HEK293 (cell line): ENCODE results near the gene GMDS.
A peak's percentile ranks its signal among the peaks of the same experiment; 100 is the strongest.

ENCODE experiments used
- CTCF ChIA-PET: fragments of 350-600 bp; formaldehyde crosslinking; extraction: SDS; loops from one replicate; lab custom pipeline; 2021; ENCODE audit warnings: antibody characterized with exemption; lab: Yijun Ruan, JAX
- POLR2A ChIA-PET: fragments of 300-600 bp; formaldehyde crosslinking; extraction: SDS; loops from one replicate; lab custom pipeline; 2020; ENCODE audit warnings: antibody characterized with exemption, inconsistent platforms; lab: Yijun Ruan, JAX
- H3K27ac ChIP-seq: fragments of 200-500 bp; sonication (Bioruptor generic); 2 replicates; pipeline ENCODE4 v1.5.1; 2014; ENCODE audit warnings: low read depth, low read length, control low read depth, inconsistent platforms; ENCODE audit errors: extremely low read depth
- H3K36me3 ChIP-seq, 2 experiments: fragments of 200-500 bp in 1 of 2; sonication (Bioruptor generic) in 1 of 2; 1 replicate in 1 of 2; 2 replicates in 1 of 2; pipeline ENCODE4 v1.5.1; 2014 to 2017; ENCODE audit warnings: inconsistent platforms in 2 of 2, low read length in 2 of 2; ENCODE audit not compliant: control insufficient read depth in 2 of 2, insufficient read depth in 1 of 2
- H3K4me1 ChIP-seq: fragments of 200-500 bp; sonication (Bioruptor generic); 2 replicates; pipeline ENCODE4 v1.5.1; 2014; ENCODE audit warnings: mild to moderate bottlenecking, low read length, inconsistent platforms; ENCODE audit not compliant: control insufficient read depth, insufficient read depth
- H3K4me3 ChIP-seq: 2 replicates; pipeline ENCODE4 v1.5.1; 2011; ENCODE audit warnings: low read depth, mild to moderate bottlenecking, control low read depth, low read length, moderate library complexity
- H3K9me3 ChIP-seq: fragments of 200-500 bp; sonication (Bioruptor generic); 2 replicates; pipeline ENCODE4 v1.5.1; 2014; ENCODE audit warnings: low read depth, low read length, inconsistent platforms; ENCODE audit not compliant: control insufficient read depth, insufficient read depth
- CTCF ChIP-seq: fragments of 450-650 bp; formaldehyde crosslinking; IDR thresholded peaks from 2 replicates; pipeline ENCODE4 v1.5.1; 2016; ENCODE audit warnings: missing biosample characterization, missing genetic modification characterization
- HIC1 ChIP-seq: fragments of 450-650 bp; formaldehyde crosslinking; IDR thresholded peaks from 2 replicates; pipeline ENCODE4 v1.5.1; 2016; ENCODE audit warnings: missing biosample characterization, missing genetic modification characterization
- RBAK ChIP-seq: fragments of 450-650 bp; formaldehyde crosslinking; IDR thresholded peaks from 2 replicates; pipeline ENCODE4 v1.5.1; 2016; ENCODE audit warnings: missing biosample characterization, missing genetic modification characterization
- SP7 ChIP-seq: fragments of 450-650 bp; formaldehyde crosslinking; IDR thresholded peaks from 2 replicates; pipeline ENCODE4 v1.5.1; 2016; ENCODE audit warnings: missing biosample characterization, missing genetic modification characterization
- TSHZ1 ChIP-seq: fragments of 450-650 bp; formaldehyde crosslinking; IDR thresholded peaks from 2 replicates; pipeline ENCODE4 v1.5.1; 2016; ENCODE audit warnings: missing biosample characterization, missing genetic modification characterization, borderline replicate concordance
- ZBTB44 ChIP-seq: fragments of 450-650 bp; IDR thresholded peaks from 2 replicates; pipeline ENCODE4 v1.5.1; 2018; ENCODE audit warnings: missing biosample characterization, mild to moderate bottlenecking, missing genetic modification characterization
- ZFP3 ChIP-seq: fragments of 450-650 bp; formaldehyde crosslinking; IDR thresholded peaks from 2 replicates; pipeline ENCODE4 v1.5.1; 2016; ENCODE audit warnings: low read depth, missing biosample characterization, missing genetic modification characterization
- ZIC2 ChIP-seq: fragments of 450-650 bp; formaldehyde crosslinking; IDR thresholded peaks from 2 replicates; pipeline ENCODE4 v1.5.1; 2016; ENCODE audit warnings: missing biosample characterization, missing genetic modification characterization
- ZNF146 ChIP-seq: fragments of 450-650 bp; formaldehyde crosslinking; IDR thresholded peaks from 2 replicates; pipeline ENCODE4 v1.5.1; 2016; ENCODE audit warnings: missing biosample characterization, missing genetic modification characterization
- ZNF169 ChIP-seq: fragments of 450-650 bp; formaldehyde crosslinking; IDR thresholded peaks from 2 replicates; pipeline ENCODE4 v1.5.1; 2016; ENCODE audit warnings: missing biosample characterization, missing genetic modification characterization
- ZNF248 ChIP-seq: fragments of 450-650 bp; formaldehyde crosslinking; IDR thresholded peaks from 2 replicates; pipeline ENCODE4 v1.5.1; 2017; ENCODE audit warnings: missing biosample characterization, missing genetic modification characterization
- ZNF341 ChIP-seq: fragments of 450-650 bp; formaldehyde crosslinking; IDR thresholded peaks from 2 replicates; pipeline ENCODE4; 2016; ENCODE audit warnings: low read depth, missing biosample characterization, missing genetic modification characterization
- ZNF366 ChIP-seq: fragments of 450-650 bp; formaldehyde crosslinking; conservative IDR thresholded peaks from 2 replicates; pipeline ENCODE4 v1.5.1; 2016; ENCODE audit warnings: missing biosample characterization, missing genetic modification characterization
- ZNF521 ChIP-seq: fragments of 450-650 bp; formaldehyde crosslinking; IDR thresholded peaks from 2 replicates; pipeline ENCODE4 v1.5.1; 2017; ENCODE audit warnings: missing biosample characterization, mild to moderate bottlenecking, missing genetic modification characterization
- ZNF747 ChIP-seq: fragments of 450-650 bp; formaldehyde crosslinking; IDR thresholded peaks from 2 replicates; pipeline ENCODE4 v1.5.1; 2016; ENCODE audit warnings: missing biosample characterization, missing genetic modification characterization
- ZNF777 ChIP-seq: fragments of 450-650 bp; formaldehyde crosslinking; IDR thresholded peaks from 2 replicates; pipeline ENCODE4 v1.5.1; 2017; ENCODE audit warnings: missing biosample characterization, missing genetic modification characterization, borderline replicate concordance
- ZNF837 ChIP-seq: fragments of 450-650 bp; formaldehyde crosslinking; IDR thresholded peaks from 2 replicates; pipeline ENCODE4 v1.5.1; 2016; ENCODE audit warnings: missing biosample characterization, missing genetic modification characterization
- ZXDB ChIP-seq: fragments of 450-650 bp; formaldehyde crosslinking; IDR thresholded peaks from 2 replicates; pipeline ENCODE4 v1.5.1; 2016; ENCODE audit warnings: missing biosample characterization, missing genetic modification characterization
- TF ChIP-seq, protein P1 (sequence below): fragments of 450-650 bp; formaldehyde crosslinking; IDR thresholded peaks from 2 replicates; pipeline ENCODE4 v1.5.1; 2016; ENCODE audit warnings: missing biosample characterization, missing genetic modification characterization, low read depth

GMDS gene

DNA sequence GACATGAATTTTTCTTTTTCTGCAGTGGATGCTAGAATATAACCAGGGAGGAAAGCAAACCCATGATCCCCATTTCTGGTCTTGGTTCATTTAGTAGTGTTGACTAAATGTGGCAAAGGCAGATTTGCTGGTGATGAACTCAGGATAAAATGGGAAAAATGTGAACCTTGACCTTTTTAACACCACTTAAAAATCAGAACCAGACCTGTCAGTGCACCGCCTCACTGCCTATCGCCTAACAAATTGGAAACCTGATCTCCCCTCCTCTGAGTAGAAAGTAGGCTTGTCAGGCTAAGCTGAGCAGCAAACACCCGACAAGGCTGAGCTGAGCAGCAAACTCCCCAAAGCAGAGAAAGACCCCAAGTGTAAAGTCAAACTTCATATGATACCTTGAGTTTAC is 380.9 kb downstream of the GMDS start (continued):
- 0 out of 2 replicates have a peak, but pooled peaks have one; percentile 29 for TF ChIP-seq TSHZ1 (tag by site-specific recombination)
- no peak for TF ChIP-seq ZNF747
- no peak for TF ChIP-seq ZNF341 (tag by site-specific recombination)
- TF ChIP-seq, all 188 proteins: peak for 27

DNA sequence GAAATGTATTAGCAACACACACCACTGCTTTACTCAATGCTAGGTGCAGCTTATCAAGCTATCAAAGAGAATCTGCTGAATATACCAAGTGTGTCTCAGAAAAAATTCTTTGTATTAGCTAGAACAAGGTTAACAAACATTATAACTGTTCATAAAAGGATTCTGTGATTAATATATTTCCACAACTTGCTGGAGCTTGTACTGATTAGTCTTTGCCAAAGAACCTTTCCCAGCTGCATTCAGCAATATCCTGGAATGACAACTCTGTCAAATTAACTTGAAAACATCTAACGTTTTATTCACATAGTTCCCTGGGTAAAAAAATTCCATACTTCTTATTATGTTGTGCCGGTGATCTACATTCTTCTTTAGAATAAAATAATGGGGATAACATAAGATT is 383.0 kb downstream of the GMDS start:
- Histone ChIP-seq H3K4me3 (no peak overlapping the region), H3K9me3 (no peaks in the 10 kb centered on the region), H3K36me3 (no peaks in the 10 kb centered on the region), H3K27ac (no peak overlapping the region), H3K4me1 (peaks cover 44% of the 10 kb centered on the region)
- ChIA-PET POLR2A (no interaction called here), CTCF (interaction anchor here (0.6 to 1.1 kb wide), 6 partner anchors 13 to 772 kb away, joined by 3 to 5 read pairs (median 4); no protein-coding TSS in a partner anchor)
- no peak for TF ChIP-seq ZIC2 (tag by site-specific recombination)
- TF ChIP-seq ZNF366 = no peak
- TF ChIP-seq CTCF = no peak
- no peak for TF ChIP-seq RBAK
- TF ChIP-seq ZNF146 (tag by site-specific recombination) = no peak

- no peaks in the 10 kb centered on the region for H3K9me3 ChIP-seq
- ChIA-PET CTCF (no interaction called here), POLR2A (no interaction called here)
- H3K27ac ChIP-seq = peak overlapping the region; percentile 46
- no peaks in the 10 kb centered on the region for H3K36me3 ChIP-seq
- no peak overlapping the region for H3K4me3 ChIP-seq
- TF ChIP-seq ZNF777 (tag by site-specific recombination) = no peak
- no peak for TF ChIP-seq ZNF169
- TF ChIP-seq ZXDB = no peak
- peaks cover 57% of the 10 kb centered on the region for H3K4me1 ChIP-seq
These were observed 384.6 kb downstream of the GMDS start for GRCh38 chr6:1860756-1861348.

GRCh38 chr6:1858859-1859258 is 386.5 kb downstream of the GMDS start:
- Histone ChIP-seq H3K36me3 (no peaks in the 10 kb centered on the region), H3K4me3 (no peak overlapping the region), H3K27ac (no peak overlapping the region), H3K4me1 (peaks cover 55% of the 10 kb centered on the region), H3K9me3 (no peaks in the 10 kb centered on the region)
- CTCF ChIA-PET = no interaction called here
- POLR2A ChIA-PET = no interaction called here
- TF ChIP-seq ZNF521 = no peak
- no peak for TF ChIP-seq ZNF248 (tag by site-specific recombination)
- no peak for TF ChIP-seq HIC1 (tag by site-specific recombination)
- TF ChIP-seq SP7 (tag by site-specific recombination) = no peak
- TF ChIP-seq ZNF837 (tag by site-specific recombination) = no peak
- TF ChIP-seq, protein P1, sequence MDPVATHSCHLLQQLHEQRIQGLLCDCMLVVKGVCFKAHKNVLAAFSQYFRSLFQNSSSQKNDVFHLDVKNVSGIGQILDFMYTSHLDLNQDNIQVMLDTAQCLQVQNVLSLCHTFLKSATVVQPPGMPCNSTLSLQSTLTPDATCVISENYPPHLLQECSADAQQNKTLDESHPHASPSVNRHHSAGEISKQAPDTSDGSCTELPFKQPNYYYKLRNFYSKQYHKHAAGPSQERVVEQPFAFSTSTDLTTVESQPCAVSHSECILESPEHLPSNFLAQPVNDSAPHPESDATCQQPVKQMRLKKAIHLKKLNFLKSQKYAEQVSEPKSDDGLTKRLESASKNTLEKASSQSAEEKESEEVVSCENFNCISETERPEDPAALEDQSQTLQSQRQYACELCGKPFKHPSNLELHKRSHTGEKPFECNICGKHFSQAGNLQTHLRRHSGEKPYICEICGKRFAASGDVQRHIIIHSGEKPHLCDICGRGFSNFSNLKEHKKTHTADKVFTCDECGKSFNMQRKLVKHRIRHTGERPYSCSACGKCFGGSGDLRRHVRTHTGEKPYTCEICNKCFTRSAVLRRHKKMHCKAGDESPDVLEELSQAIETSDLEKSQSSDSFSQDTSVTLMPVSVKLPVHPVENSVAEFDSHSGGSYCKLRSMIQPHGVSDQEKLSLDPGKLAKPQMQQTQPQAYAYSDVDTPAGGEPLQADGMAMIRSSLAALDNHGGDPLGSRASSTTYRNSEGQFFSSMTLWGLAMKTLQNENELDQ = no peak
- TF ChIP-seq ZNF366 = no peak
- TF ChIP-seq ZFP3 = no peak
- TF ChIP-seq ZBTB44 (tag by site-specific recombination) = no peak
